DMS53 treated with DMSO at 0.1 percent for 48 hours (cell line): ENCODE measurements around the gene KRTAP5-2.
"Not testable (repeated sequence)": the region's sequence is repeated elsewhere in the genome, so short reads cannot be mapped to it uniquely, and the experiment has no call there.

ENCODE experiments used
- DNase-seq: peaks from one replicate; lab custom pipeline; 2025; ENCODE audit not compliant: unreplicated experiment; lab: John Stamatoyannopoulos, UW

Gene KRTAP5-2

GRCh38 chr11:1597994-1598380, at the start of gene KRTAP5-2:
Gene KRTAP5-2 (minus strand): TSS chr11:1598294. CDS start chr11:1598250, 44 bp downstream.
- no peak for DNase-seq

GRCh38 chr11:1646540-1646939, 48.4 kb upstream of the KRTAP5-2 start:
- not testable (repeated sequence) for DNase-seq

- DNase-seq = no peak
Observed at GRCh38 chr11:1645357-1645821, 47.3 kb upstream of the KRTAP5-2 start.

GRCh38 chr11:1644601-1645356, 46.7 kb upstream of the KRTAP5-2 start:
- no peak for DNase-seq

- DNase-seq = no peak
Observed at GRCh38 chr11:1643146-1643690, 45.1 kb upstream of the KRTAP5-2 start.

GRCh38 chr11:1642288-1643145, 44.4 kb upstream of the KRTAP5-2 start:
- DNase-seq = no peak

- DNase-seq = no peak
Observed at GRCh38 chr11:1641096-1641495, 43.0 kb upstream of the KRTAP5-2 start.

- peak; percentile 47 for DNase-seq
Observed at GRCh38 chr11:1640076-1640946, 42.2 kb upstream of the KRTAP5-2 start.

- DNase-seq = no peak
Observed at GRCh38 chr11:1639666-1640065, 41.6 kb upstream of the KRTAP5-2 start.

- DNase-seq = no peak
Observed at GRCh38 chr11:1639102-1639620, 41.1 kb upstream of the KRTAP5-2 start.

GRCh38 chr11:1638344-1638743, 40.2 kb upstream of the KRTAP5-2 start:
- no peak for DNase-seq

- DNase-seq = no peak
Observed at GRCh38 chr11:1637628-1638027, 39.5 kb upstream of the KRTAP5-2 start.

GRCh38 chr11:1636291-1636950, 38.3 kb upstream of the KRTAP5-2 start:
- DNase-seq = no peak

GRCh38 chr11:1633864-1634263, 35.8 kb upstream of the KRTAP5-2 start:
- no peak for DNase-seq

- DNase-seq = no peak
Observed at GRCh38 chr11:1632053-1632714, 34.1 kb upstream of the KRTAP5-2 start.

GRCh38 chr11:1631066-1631568, 33.0 kb upstream of the KRTAP5-2 start:
- no peak for DNase-seq

- DNase-seq = no peak
Observed at GRCh38 chr11:1630271-1630670, 32.2 kb upstream of the KRTAP5-2 start.

GRCh38 chr11:1629326-1630185, 31.5 kb upstream of the KRTAP5-2 start, which contains the start of gene KRTAP5-5:
Gene KRTAP5-5 (plus strand): TSS chr11:1629775. CDS start chr11:1629841, 66 bp downstream.
- DNase-seq = no peak
